ENCODE results near the gene NALCN. TPM values are rescaled to one million over a fixed set of nuclear protein-coding genes. Genes with fewer than 3 reads are reported as not detected.

The NALCN gene
- total RNA-seq, 1 experiment from 2014 or later = 4.3 TPM

DNA sequence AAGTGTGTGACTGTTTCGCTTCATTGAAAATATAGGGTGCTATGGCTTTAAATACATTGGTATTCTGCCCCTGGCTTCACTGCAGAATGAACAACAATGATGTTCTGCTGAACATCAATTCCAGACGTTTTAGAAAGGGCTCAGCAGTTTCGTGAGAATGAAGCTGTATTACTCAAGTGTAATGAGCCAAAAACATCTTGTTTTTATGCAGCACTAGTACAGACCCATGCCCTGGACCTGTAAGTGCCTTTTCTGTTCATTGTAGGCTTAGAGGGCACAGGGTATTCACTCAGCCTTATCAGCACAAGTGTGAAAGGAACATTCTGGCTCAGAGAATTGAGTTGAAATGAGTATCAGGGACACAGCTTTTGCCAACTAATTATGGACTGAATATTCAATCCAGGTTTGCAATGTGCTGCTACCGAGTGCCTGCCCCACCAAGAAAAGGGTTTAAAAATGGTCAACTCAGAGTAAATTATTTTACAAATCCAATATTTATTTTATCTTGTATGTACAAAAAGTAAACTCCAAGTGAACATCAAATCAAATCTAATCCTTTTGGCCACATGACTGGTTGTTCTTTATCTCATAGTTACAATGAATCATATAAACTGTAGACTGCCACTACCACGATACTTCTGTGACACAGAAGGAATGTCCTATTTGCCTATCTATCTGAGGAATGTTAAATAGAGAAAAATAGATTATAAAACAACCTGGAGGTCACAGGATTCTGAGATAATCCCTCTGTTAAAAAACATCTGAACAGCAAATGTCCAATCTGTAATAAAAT is 362.8 kb downstream of the NALCN start:
- DNase-seq (ENCODE audit: extremely low read depth, low read depth) = no peak

DNA sequence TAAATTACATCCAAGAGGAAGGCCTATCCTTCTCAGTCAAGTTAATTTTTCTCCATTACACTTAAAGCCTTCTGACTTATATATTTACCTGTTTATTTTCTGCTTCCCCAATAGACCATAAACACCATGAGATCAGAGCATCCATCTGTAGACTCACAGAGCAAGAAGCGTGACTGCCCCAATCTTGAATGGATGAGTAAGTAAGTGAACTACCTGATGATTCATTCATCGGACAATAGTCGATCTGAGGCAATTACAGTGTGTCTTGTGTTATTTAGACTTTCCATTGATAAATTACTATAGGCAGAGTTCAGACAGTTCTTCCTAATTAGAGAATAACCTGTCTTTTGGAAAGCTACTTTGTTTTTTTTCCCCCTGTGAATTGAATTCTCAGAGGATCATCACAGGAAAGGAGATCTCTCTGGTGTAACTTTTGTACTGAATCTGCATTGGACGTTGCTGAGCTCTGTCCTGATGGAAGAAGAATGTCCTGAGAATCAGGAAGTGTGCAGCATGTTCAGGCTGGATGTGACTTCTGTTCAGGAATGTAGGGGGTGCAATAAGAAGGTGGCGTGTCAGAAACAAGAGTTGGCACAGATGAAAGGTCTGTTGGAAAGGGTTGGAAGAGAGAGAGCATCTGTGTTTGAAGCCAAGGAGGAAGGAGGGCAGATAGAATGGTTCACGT is 367.0 kb downstream of the NALCN start:
- no peak for DNase-seq (ENCODE audit: extremely low read depth, low read depth)

GRCh38 chr13:101036546-101036945 is 379.8 kb downstream of the NALCN start:
- no peak for DNase-seq (ENCODE audit: extremely low read depth, low read depth)

DNA sequence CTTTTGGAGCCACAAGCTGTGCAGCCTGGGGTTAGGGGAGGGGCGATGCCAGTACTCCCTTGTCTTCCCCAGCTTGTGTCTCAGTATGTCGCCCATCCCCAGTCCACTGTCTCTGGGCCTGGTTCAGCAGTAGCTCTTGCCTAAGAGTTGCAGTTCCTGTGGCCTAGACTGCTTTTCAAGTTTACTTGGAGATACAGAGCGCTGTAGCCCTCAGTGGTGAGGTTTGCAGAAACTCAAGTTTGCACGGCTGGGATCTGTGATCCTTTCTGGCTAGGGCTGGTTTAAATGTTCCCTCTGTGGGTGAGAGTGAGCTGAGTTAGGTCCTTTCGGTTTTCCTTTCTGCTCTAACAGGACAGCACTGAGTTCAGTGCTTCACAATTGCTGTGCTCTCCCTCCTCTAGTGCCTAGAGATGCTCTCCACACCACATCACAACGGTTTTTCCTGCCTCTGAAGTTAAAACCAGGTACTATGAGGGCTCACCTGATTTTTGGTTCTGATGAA is 381.1 kb downstream of the NALCN start:
- no peak for DNase-seq (ENCODE audit: extremely low read depth, low read depth)

GRCh38 chr13:101026736-101027398 is 389.4 kb downstream of the NALCN start:
- no peak for DNase-seq (ENCODE audit: extremely low read depth, low read depth)

- no peak for DNase-seq (ENCODE audit: extremely low read depth, low read depth)
These were observed 390.0 kb downstream of the NALCN start for GRCh38 chr13:101026328-101026727.

DNA sequence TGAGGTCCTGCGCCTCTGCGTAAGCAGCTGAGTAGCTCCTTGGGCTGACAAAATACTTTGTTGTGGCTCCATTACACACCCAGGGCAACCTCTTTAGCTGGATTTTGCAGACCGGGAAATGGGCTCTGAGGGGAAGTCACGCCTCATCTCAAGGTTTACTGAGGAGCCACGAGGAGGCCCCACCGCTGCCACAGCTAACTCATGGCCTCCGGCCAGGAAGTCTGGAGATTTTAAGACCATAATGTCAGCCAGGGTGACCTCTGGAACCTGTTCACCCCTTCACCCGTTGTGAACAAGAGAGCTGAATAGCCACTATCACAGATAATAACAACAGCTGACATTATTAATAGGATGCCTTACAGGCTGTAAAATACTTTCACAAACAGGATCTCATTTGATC is 390.4 kb downstream of the NALCN start:
- DNase-seq (ENCODE audit: extremely low read depth, low read depth) = no peak

DNA sequence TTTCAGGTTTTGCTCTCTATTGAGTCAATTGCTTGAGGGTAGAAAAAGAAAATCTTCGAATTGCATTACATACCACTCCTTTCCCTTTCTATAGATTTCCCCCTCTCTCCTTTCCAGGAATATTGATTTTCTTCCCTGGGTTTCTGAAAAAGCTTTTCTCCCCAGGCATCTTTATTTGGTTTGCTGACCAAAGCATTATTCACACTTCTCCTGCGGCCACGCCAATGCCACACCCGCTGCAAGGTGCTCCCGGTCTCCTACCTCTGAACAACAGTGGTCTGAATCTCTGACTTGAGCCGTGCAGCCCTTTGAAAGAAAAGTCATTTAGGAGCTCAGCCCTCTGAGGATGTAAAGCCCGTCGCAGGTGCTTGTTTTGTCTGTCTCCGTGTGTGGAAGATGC is 390.8 kb downstream of the NALCN start:
- DNase-seq (ENCODE audit: extremely low read depth, low read depth) = no peak

DNA sequence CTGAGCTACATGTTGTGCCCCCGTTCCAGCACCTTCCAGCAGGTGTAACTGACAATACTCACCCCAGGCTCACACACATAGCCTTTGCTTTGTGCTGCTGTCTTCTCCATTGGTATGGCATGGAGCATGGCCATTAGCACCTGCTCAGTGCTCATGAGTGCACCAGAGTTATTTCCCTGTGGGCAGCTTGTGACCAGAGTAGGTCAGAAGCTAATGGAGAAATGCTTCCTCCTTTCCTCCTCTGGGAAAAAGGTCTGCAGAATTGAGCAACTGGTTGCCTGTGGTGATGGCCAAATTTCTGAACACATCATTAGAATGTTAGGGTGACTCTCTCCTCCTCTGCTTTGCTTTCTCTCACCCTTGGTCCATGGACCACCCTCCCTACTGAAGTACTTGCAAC is 397.2 kb downstream of the NALCN start:
- no peak for DNase-seq (ENCODE audit: extremely low read depth, low read depth)

- no peak for DNase-seq (ENCODE audit: extremely low read depth, low read depth)
These were observed 397.6 kb downstream of the NALCN start for GRCh38 chr13:101018720-101019119.

DNA sequence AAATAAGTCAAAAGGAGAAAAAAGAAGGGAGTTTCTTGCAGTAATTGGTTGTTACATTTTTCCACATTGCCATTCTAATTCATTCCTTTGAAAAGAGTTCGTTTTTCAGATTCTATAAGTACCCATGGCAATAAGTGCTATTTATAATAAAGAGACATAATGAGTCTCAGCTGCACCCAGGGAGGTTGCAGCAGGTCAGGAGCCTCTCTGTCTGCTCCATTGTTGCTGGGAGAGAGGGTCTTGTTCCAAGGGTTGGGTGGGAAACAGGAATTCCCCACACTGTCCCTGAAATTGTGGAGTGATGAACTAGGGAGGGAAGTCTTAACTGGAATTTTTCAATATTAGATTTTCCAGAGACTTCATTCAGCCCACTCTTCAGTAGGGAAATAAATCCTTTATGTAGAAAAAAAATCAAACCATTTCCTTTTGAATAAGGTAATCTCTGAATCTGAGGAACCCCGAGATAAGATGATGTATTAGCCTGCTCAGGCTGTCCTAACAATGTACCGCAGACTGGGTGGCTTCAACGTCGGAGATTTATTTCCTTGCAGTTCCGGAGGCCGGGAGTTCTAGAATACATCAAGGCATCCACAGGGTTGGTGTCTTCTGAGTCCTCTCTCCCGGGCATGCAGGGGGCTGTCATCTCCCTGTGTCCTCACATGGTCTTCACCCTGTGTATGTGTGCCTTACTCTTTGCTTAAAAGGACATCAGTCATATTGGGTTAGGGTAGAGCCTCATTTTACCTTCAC is 399.0 kb downstream of the NALCN start:
- DNase-seq (ENCODE audit: extremely low read depth, low read depth) = no peak

DNA sequence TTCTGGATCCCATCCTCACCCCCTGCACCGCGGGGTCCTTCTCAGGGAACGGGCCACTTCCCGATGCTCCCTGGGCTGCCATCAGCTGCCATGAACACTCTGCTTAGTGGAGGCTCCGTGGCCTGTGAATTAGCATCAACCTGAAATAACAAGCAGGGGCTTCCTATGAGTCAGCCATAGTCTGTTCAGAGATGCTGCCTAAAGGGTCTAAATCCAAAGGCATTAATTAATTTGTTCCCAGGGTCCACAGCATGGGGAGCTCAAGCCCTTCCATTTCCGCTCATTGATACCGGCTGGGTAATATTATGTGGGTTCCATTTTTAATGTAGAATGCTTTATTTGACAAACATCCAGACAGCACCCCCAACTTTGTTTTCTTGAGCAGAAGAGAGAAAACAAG is 399.8 kb downstream of the NALCN start:
- no peak for DNase-seq (ENCODE audit: extremely low read depth, low read depth)

DNA sequence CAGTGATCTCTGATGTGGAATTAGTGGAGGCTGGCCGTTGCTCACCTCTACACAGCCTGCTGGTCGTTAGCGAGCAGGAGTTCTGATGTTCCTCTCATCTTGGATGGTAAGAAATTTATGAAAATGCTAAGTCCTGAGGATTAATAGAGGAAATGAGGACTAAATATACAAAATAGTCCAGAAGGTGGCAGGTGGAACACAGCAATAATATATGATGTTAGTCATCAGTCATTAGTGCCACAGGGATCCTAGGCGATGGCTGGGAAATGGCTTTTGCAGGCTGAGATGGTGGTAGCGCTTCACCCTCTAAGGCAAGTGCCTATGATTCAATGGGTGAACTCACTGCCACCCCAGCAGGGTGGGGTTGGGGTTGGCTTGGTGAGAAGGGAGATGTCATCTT is 403.1 kb downstream of the NALCN start:
- DNase-seq (ENCODE audit: extremely low read depth, low read depth) = no peak

DNA sequence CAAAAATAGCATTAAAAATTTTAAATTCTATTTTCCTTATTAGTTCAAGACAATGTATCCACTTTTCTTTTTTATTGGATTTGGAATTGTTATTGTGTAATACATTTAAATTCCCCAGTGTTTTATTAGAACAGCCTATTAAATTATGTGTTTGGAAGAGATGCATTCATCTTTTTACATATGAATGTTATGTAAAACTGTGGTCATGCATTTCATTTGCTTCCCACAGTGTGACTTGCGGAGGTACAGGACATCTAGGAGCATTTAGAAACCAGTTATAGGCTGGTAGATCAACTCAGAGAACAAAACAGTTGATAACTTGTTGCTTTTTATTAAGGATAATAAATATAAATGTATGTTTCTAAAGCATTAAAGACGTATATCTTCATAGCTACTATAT is 406.2 kb downstream of the NALCN start:
- no peak for DNase-seq (ENCODE audit: extremely low read depth, low read depth)

- DNase-seq (ENCODE audit: extremely low read depth, low read depth) = no peak
These were observed 409.1 kb downstream of the NALCN start for GRCh38 chr13:101007245-101007644.

Other genes starting within 250 kb of the NALCN start
- 28.1 and 29.5 TPM in 2 replicates for gene ITGBL1, start 36.2 kb upstream of the NALCN start, total RNA-seq (2014; rRNA removed; shearing (Covaris generic))

Data from NCI-H460 (cell line).